ENCODE results near the gene SEMA5B. TPM values are rescaled to one million over a fixed set of nuclear protein-coding genes. Genes with fewer than 3 reads are reported as not detected.

Gene SEMA5B
- total RNA-seq, 1 experiment from 2014 or later = 9.4 TPM

GRCh38 chr3:123048480-123049237 is 21.1 kb upstream of the SEMA5B start:
- H3K27ac ChIP-seq (ENCODE audit: insufficient read length, low read depth, low read length) = no peak overlapping the region
- H3K27me3 Mint-ChIP-seq (ENCODE audit: low read depth) = peaks cover 8% of the 10 kb centered on the region
- no peak overlapping the region for H3T11ph ChIP-seq (ENCODE audit: low read length)

More at GRCh38 chr3:123048480-123049237, 21.1 kb upstream of the SEMA5B start:
- H3K79me2 ChIP-seq (ENCODE audit: insufficient read depth, low read length) = no peaks in the 10 kb centered on the region
- H2BK15ac ChIP-seq (ENCODE audit: low read depth, low read length) = no peak overlapping the region
- no peaks in the 10 kb centered on the region for H3K27me3 ChIP-seq (ENCODE audit: insufficient read depth, low read length)
- H4K5ac ChIP-seq (ENCODE audit: insufficient read length, low read depth, low read length) = no peak overlapping the region
- peaks cover 11 to 18% of the 10 kb centered on the region in 2 experiments for H3K4me1 Mint-ChIP-seq
- H4K91ac ChIP-seq (ENCODE audit: insufficient read length, low read depth, low read length) = no peak overlapping the region
- no peaks in the 10 kb centered on the region for H3K36me3 Mint-ChIP-seq (ENCODE audit: insufficient read depth in 1 of 3, low read depth in 3 of 3)
- H3K23me2 ChIP-seq (ENCODE audit: insufficient read length, low read depth, low read length, poor library complexity, severe bottlenecking) = no peaks in the 10 kb centered on the region
- H2BK12ac ChIP-seq (ENCODE audit: insufficient read length, low read depth, low read length) = no peak overlapping the region
- no peak overlapping the region for H2BK120ac ChIP-seq (ENCODE audit: low read depth, low read length, poor library complexity, severe bottlenecking)
- H3K56ac ChIP-seq (ENCODE audit: insufficient read length, low read depth, low read length) = no peak overlapping the region
- no peak overlapping the region for H3K4ac ChIP-seq (ENCODE audit: low read depth, low read length)
- H3K4me1 ChIP-seq (ENCODE audit: insufficient read depth, low read length) = no peaks in the 10 kb centered on the region
- no peaks in the 10 kb centered on the region for H3K9me3 ChIP-seq (ENCODE audit: control insufficient read depth, low read depth, low read length)
- TF ChIP-seq CTCF (conservative IDR thresholded peaks at IDR 0.05) = no peak
- no peak overlapping the region for H3K23ac ChIP-seq (ENCODE audit: insufficient read length, low read depth, low read length)
- no peak overlapping the region for H3K27ac Mint-ChIP-seq
- WGBS (ENCODE audit: extremely low coverage, insufficient read length, low lambda C conversion rate) = no CpG with 5 or more reads among the region's 13 CpGs
- H2AK5ac ChIP-seq (ENCODE audit: insufficient read length, low read length) = no peak overlapping the region
- H4K20me1 ChIP-seq (ENCODE audit: control insufficient read depth, insufficient read depth, insufficient read length) = no peaks in the 10 kb centered on the region
- H3K4me3 Mint-ChIP-seq = no peak overlapping the region
- no peak overlapping the region for H4K8ac ChIP-seq (replicated peaks; ENCODE audit: insufficient read length, low read depth, low read length)
- H3K9ac ChIP-seq (ENCODE audit: extremely low read depth, insufficient read length, low read length) = no peak overlapping the region
- DNase-seq = no peak
- no peak overlapping the region for H3K18ac ChIP-seq (ENCODE audit: insufficient read length, low read depth, low read length)
- no peak overlapping the region for H2BK20ac ChIP-seq (ENCODE audit: low read depth, low read length, poor library complexity, severe bottlenecking)
- no peak overlapping the region for H2BK5ac ChIP-seq (ENCODE audit: insufficient read length, low read length)
- H3K79me1 ChIP-seq (ENCODE audit: insufficient read depth, low read depth, low read length, poor library complexity, severe bottlenecking) = no peaks in the 10 kb centered on the region
- no peaks in the 10 kb centered on the region for H3K9me3 Mint-ChIP-seq
- H3K14ac ChIP-seq (ENCODE audit: insufficient read depth, low read length) = no peak overlapping the region; the same call in 1 of the 2 replicates
- H2AFZ ChIP-seq (ENCODE audit: low read length) = no peak overlapping the region
- no peak overlapping the region for H3K4me2 ChIP-seq (ENCODE audit: insufficient read depth, insufficient read length, low read length)

All from H9 (cell line).